Cardiac fibroblast (primary cell): ENCODE results near the gene FAM163B.

ENCODE experiments used
- DNase-seq, 2 donors: peaks; one replicate each; pipeline versions ENCODE4 v3.0.0 to v3.0.0-alpha.2; 2010; ENCODE audit warnings: low read depth in 2 of 2
- H3K4me3 ChIP-seq, 2 donors: replicated peaks in 1 of 2; 1 replicate in 1 of 2; 2 replicates in 1 of 2; pipeline ENCODE4 v1.5.1; 2011; ENCODE audit warnings: low read depth in 2 of 2, low read length in 2 of 2, mild to moderate bottlenecking in 2 of 2, moderate library complexity in 1 of 2
- CTCF ChIP-seq: IDR thresholded peaks from one replicate; pipeline ENCODE4 v1.5.1; 2011; ENCODE audit warnings: low read depth, mild to moderate bottlenecking, low read length, inconsistent platforms

The FAM163B gene

GRCh38 chr9:133606708-133607025, 2.5 kb downstream of the FAM163B start:
- no peak for TF ChIP-seq CTCF
- no peak for DNase-seq
- no peak overlapping the region for H3K4me3 ChIP-seq

- TF ChIP-seq CTCF = no peak
- no peak for DNase-seq
- no peak overlapping the region for H3K4me3 ChIP-seq
Observed at GRCh38 chr9:133605856-133606707, 3.1 kb downstream of the FAM163B start.

GRCh38 chr9:133605446-133605845, 3.7 kb downstream of the FAM163B start:
- TF ChIP-seq CTCF = no peak
- no peak overlapping the region for H3K4me3 ChIP-seq
- no peak for DNase-seq

GRCh38 chr9:133604856-133605255, 4.3 kb downstream of the FAM163B start:
- DNase-seq = no peak

GRCh38 chr9:133604214-133604613, 5.0 kb downstream of the FAM163B start:
- DNase-seq = peak; percentile 13 to 14
- no peak overlapping the region for H3K4me3 ChIP-seq
- TF ChIP-seq CTCF = no peak

More at GRCh38 chr9:133604856-133605255, 4.3 kb downstream of the FAM163B start:
- no peak for TF ChIP-seq CTCF
- H3K4me3 ChIP-seq = no peak overlapping the region

- TF ChIP-seq CTCF = no peak
- no peak overlapping the region for H3K4me3 ChIP-seq
- DNase-seq = no peak
Observed at GRCh38 chr9:133603135-133603927, 5.9 kb downstream of the FAM163B start.
